GM23338 (cell line): ENCODE measurements around the gene OR3A1. TPM values are rescaled to one million over a fixed set of nuclear protein-coding genes. Genes with fewer than 3 reads are reported as not detected.

Experiments used
- ATAC-seq: fragments of 200-7000 bp; cut with Tn5 transposase; 3 replicates; pipeline ENCODE4 v1.9.1; 2020
- DNase-seq: peaks from one replicate; pipeline ENCODE4 v3.0.0-alpha.2; 2015; ENCODE audit warnings: low spot score
- H2AFZ ChIP-seq: fragments of 200-600 bp; sonication (generic); 2 replicates; pipeline ENCODE4 v1.8.0; 2016; ENCODE audit warnings: antibody characterized with exemption, mild to moderate bottlenecking, moderate library complexity
- H3F3A ChIP-seq: fragments of 200-600 bp; sonication (generic); replicated peaks from 2 replicates; pipeline ENCODE4 v1.8.0; 2017; ENCODE audit warnings: antibody characterized with exemption, mixed run types, low read depth
- H3K27ac ChIP-seq: fragments of 200-600 bp; sonication (generic); 2 replicates; pipeline ENCODE4 v1.6.1; 2016; ENCODE audit warnings: low read depth
- H3K27me3 ChIP-seq: fragments of 200-600 bp; sonication (generic); 2 replicates; pipeline ENCODE4 v1.8.0; 2016; ENCODE audit warnings: mild to moderate bottlenecking, mixed run types, moderate library complexity; ENCODE audit not compliant: insufficient read depth
- H3K36me3 ChIP-seq: fragments of 200-600 bp; sonication (generic); 2 replicates; pipeline ENCODE4 v1.8.0; 2016; ENCODE audit warnings: mild to moderate bottlenecking; ENCODE audit not compliant: insufficient read depth
- H3K4me1 ChIP-seq: fragments of 200-600 bp; sonication (generic); 2 replicates; pipeline ENCODE4 v1.8.0; 2016; ENCODE audit warnings: mild to moderate bottlenecking, moderate library complexity; ENCODE audit not compliant: insufficient read depth
- H3K4me2 ChIP-seq: fragments of 200-600 bp; sonication (generic); 2 replicates; pipeline ENCODE4 v1.7.1; 2017; ENCODE audit warnings: mixed run types
- H3K4me3 ChIP-seq: fragments of 200-600 bp; sonication (generic); 2 replicates; pipeline ENCODE4 v1.6.1; 2016; ENCODE audit warnings: mixed run types
- H3K79me2 ChIP-seq: fragments of 200-600 bp; sonication (generic); replicated peaks from 2 replicates; pipeline ENCODE4 v1.8.0; 2017; ENCODE audit warnings: mild to moderate bottlenecking; ENCODE audit not compliant: insufficient read depth
- H3K9me2 ChIP-seq: fragments of 200-600 bp; sonication (generic); 2 replicates; pipeline ENCODE4 v1.8.0; 2017; ENCODE audit not compliant: insufficient read depth
- H4K20me1 ChIP-seq: fragments of 200-600 bp; sonication (generic); replicated peaks from 2 replicates; pipeline ENCODE4 v1.8.0; 2017; ENCODE audit warnings: mild to moderate bottlenecking; ENCODE audit not compliant: insufficient read depth
- H3K27ac Mint-ChIP-seq: 2 replicates; pipeline ENCODE4 v1.8.0; 2020; ENCODE audit warnings: inconsistent platforms, mild to moderate bottlenecking, moderate library complexity, mixed read lengths
- H3K27me3 Mint-ChIP-seq: 3 replicates; pipeline ENCODE4 v1.8.0; 2022; ENCODE audit warnings: low read depth, mild to moderate bottlenecking, moderate library complexity, mixed read lengths, inconsistent platforms; ENCODE audit not compliant: insufficient read depth, poor library complexity
- H3K36me3 Mint-ChIP-seq: 3 replicates; pipeline ENCODE4 v1.8.0; 2021; ENCODE audit warnings: low read depth, mild to moderate bottlenecking, inconsistent platforms, moderate library complexity, mixed read lengths
- H3K4me1 Mint-ChIP-seq: 3 replicates; pipeline ENCODE4 v1.8.0; 2020; ENCODE audit warnings: mild to moderate bottlenecking, inconsistent platforms, mixed read lengths
- H3K4me3 Mint-ChIP-seq: 3 replicates; pipeline ENCODE4 v1.8.0; 2021; ENCODE audit warnings: moderate library complexity, mild to moderate bottlenecking, inconsistent platforms, mixed read lengths
- H3K9me3 Mint-ChIP-seq: 3 replicates; pipeline ENCODE4 v1.8.0; 2020; ENCODE audit warnings: moderate library complexity, mild to moderate bottlenecking, inconsistent platforms, mixed read lengths
- CREB1 ChIP-seq: fragments of 250-450 bp; sonication (Bioruptor Pico); IDR thresholded peaks from 2 replicates; pipeline ENCODE4 v1.5.0; 2020; ENCODE audit warnings: low read depth, mild to moderate bottlenecking, moderate library complexity
- EZH2 ChIP-seq: fragments of 200-600 bp; sonication (generic); IDR thresholded peaks from one replicate; pipeline ENCODE4 v1.8.0; 2017; ENCODE audit warnings: antibody characterized with exemption, mild to moderate bottlenecking, low read depth; ENCODE audit not compliant: unreplicated experiment
- EZH2phosphoT487 ChIP-seq: fragments of 200-600 bp; sonication (generic); IDR thresholded peaks from one replicate; pipeline ENCODE4 v1.8.1; 2018; ENCODE audit warnings: antibody characterized with exemption; ENCODE audit not compliant: unreplicated experiment
- JUNB ChIP-seq: IDR thresholded peaks from one replicate; pipeline ENCODE4 v1.6.1; 2016; ENCODE audit warnings: antibody characterized with exemption; ENCODE audit not compliant: unreplicated experiment
- NANOG ChIP-seq: IDR thresholded peaks from 2 replicates; pipeline ENCODE4 v1.6.1; 2016; ENCODE audit warnings: antibody characterized with exemption, borderline replicate concordance
- POLR2AphosphoS5 ChIP-seq: IDR thresholded peaks from 2 replicates; pipeline ENCODE4 v1.6.1; 2016; ENCODE audit warnings: antibody characterized with exemption, low read depth
- STAT1 ChIP-seq: IDR thresholded peaks from one replicate; pipeline ENCODE4 v1.6.1; 2016; ENCODE audit warnings: antibody characterized with exemption; ENCODE audit not compliant: unreplicated experiment
- ZNF114 ChIP-seq: fragments of 250-450 bp; sonication (Bioruptor Pico); IDR thresholded peaks from 2 replicates; pipeline ENCODE4 v1.5.0; 2020; ENCODE audit warnings: mild to moderate bottlenecking, moderate library complexity
- ZNF331 ChIP-seq: fragments of 250-450 bp; sonication (Bioruptor Pico); IDR thresholded peaks from 2 replicates; pipeline ENCODE4 v1.5.0; 2020; ENCODE audit warnings: low read depth, mild to moderate bottlenecking, moderate library complexity
- polyA plus RNA-seq: library from polyadenylated mRNA; unstranded; fragments of >200 nt; fragmentation: Nextera tagmentation; extraction: Ambion mirVana; gene quantifications from 2 replicates; pipeline ENCODE4 v1.2.1, GENCODE V29; 2016
- total RNA-seq: library from RNA; depleted of rRNA; stranded (reverse); fragments of >200 nt; shearing (Covaris generic); gene quantifications from 2 replicates; pipeline ENCODE4 v1.2.3, GENCODE V29; 2014
- TF ChIP-seq, protein P1 (sequence below): IDR thresholded peaks from one replicate; pipeline ENCODE4 v1.6.1; 2018; ENCODE audit warnings: antibody characterized with exemption; ENCODE audit not compliant: unreplicated experiment
- TF ChIP-seq, protein P2 (sequence below): fragments of 250-450 bp; sonication (Bioruptor Pico); IDR thresholded peaks from 2 replicates; pipeline ENCODE4 v1.5.0; 2020; ENCODE audit warnings: mild to moderate bottlenecking, moderate library complexity
- TF ChIP-seq, protein P3 (sequence below), 2 experiments: fragments of 200-600 bp in 1 of 2; sonication (generic) in 1 of 2; conservative IDR thresholded peaks; 2 replicates each; pipeline versions ENCODE4 v1.5.1 to v1.6.1; 2016 to 2017; ENCODE audit warnings: antibody characterized with exemption in 2 of 2, low read depth in 2 of 2, mild to moderate bottlenecking in 2 of 2, moderate library complexity in 1 of 2
- TF ChIP-seq, protein P4 (sequence below): IDR thresholded peaks from 2 replicates; pipeline ENCODE4 v1.6.1; 2016; ENCODE audit warnings: antibody characterized with exemption

The OR3A1 gene
- total and polyA plus RNA-seq, 2 experiments from 2014 or later: 0.40 to 0.59 TPM

DNA sequence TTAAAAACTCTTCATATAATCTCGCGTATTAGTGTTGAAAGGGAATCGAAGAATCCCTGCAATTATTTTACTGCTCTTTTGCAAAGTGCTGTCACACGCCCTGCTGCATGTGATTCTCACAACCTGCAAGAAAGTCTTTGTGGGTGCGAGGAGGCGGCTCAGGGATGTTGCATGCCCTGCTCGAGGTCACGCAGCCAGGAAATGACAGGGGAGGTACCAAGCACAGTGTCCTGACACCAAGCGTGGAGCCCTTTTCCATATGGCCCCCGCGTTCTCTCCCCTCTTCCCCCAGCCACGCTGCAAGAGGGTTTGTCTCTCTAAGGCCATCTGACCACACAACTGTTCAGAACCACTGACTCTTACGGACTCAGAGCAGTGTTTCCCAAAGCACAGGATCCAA is 37.6 kb downstream of the OR3A1 start:
- H3K9me3 Mint-ChIP-seq: peaks cover 50% of the 10 kb centered on the region
- Histone ChIP-seq H3K4me3 (no peak overlapping the region), H3K4me1 (no peaks in the 10 kb centered on the region), H3F3A (no peaks in the 10 kb centered on the region), H3K27ac (no peak overlapping the region), H3K9me2 (no peaks in the 10 kb centered on the region), H4K20me1 (no peaks in the 10 kb centered on the region), H3K36me3 (no peaks in the 10 kb centered on the region), H3K4me2 (no peak overlapping the region), H2AFZ (peak overlapping the region; percentile 56), H3K79me2 (no peaks in the 10 kb centered on the region), H3K27me3 (no peaks in the 10 kb centered on the region)
- no peak for ATAC-seq
- peaks cover 12% of the 10 kb centered on the region for H3K27me3 Mint-ChIP-seq
- TF ChIP-seq ZNF331 (CRISPR knock-in tag) (no peak), EZH2 (no peak), JUNB (no peak), ZNF114 (CRISPR knock-in tag) (no peak), EZH2phosphoT487 (no peak), POLR2AphosphoS5 (no peak), STAT1 (no peak), NANOG (no peak), CREB1 (CRISPR knock-in tag) (no peak)
- TF ChIP-seq, protein P1, sequence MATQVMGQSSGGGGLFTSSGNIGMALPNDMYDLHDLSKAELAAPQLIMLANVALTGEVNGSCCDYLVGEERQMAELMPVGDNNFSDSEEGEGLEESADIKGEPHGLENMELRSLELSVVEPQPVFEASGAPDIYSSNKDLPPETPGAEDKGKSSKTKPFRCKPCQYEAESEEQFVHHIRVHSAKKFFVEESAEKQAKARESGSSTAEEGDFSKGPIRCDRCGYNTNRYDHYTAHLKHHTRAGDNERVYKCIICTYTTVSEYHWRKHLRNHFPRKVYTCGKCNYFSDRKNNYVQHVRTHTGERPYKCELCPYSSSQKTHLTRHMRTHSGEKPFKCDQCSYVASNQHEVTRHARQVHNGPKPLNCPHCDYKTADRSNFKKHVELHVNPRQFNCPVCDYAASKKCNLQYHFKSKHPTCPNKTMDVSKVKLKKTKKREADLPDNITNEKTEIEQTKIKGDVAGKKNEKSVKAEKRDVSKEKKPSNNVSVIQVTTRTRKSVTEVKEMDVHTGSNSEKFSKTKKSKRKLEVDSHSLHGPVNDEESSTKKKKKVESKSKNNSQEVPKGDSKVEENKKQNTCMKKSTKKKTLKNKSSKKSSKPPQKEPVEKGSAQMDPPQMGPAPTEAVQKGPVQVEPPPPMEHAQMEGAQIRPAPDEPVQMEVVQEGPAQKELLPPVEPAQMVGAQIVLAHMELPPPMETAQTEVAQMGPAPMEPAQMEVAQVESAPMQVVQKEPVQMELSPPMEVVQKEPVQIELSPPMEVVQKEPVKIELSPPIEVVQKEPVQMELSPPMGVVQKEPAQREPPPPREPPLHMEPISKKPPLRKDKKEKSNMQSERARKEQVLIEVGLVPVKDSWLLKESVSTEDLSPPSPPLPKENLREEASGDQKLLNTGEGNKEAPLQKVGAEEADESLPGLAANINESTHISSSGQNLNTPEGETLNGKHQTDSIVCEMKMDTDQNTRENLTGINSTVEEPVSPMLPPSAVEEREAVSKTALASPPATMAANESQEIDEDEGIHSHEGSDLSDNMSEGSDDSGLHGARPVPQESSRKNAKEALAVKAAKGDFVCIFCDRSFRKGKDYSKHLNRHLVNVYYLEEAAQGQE: no peak
- TF ChIP-seq, protein P2, sequence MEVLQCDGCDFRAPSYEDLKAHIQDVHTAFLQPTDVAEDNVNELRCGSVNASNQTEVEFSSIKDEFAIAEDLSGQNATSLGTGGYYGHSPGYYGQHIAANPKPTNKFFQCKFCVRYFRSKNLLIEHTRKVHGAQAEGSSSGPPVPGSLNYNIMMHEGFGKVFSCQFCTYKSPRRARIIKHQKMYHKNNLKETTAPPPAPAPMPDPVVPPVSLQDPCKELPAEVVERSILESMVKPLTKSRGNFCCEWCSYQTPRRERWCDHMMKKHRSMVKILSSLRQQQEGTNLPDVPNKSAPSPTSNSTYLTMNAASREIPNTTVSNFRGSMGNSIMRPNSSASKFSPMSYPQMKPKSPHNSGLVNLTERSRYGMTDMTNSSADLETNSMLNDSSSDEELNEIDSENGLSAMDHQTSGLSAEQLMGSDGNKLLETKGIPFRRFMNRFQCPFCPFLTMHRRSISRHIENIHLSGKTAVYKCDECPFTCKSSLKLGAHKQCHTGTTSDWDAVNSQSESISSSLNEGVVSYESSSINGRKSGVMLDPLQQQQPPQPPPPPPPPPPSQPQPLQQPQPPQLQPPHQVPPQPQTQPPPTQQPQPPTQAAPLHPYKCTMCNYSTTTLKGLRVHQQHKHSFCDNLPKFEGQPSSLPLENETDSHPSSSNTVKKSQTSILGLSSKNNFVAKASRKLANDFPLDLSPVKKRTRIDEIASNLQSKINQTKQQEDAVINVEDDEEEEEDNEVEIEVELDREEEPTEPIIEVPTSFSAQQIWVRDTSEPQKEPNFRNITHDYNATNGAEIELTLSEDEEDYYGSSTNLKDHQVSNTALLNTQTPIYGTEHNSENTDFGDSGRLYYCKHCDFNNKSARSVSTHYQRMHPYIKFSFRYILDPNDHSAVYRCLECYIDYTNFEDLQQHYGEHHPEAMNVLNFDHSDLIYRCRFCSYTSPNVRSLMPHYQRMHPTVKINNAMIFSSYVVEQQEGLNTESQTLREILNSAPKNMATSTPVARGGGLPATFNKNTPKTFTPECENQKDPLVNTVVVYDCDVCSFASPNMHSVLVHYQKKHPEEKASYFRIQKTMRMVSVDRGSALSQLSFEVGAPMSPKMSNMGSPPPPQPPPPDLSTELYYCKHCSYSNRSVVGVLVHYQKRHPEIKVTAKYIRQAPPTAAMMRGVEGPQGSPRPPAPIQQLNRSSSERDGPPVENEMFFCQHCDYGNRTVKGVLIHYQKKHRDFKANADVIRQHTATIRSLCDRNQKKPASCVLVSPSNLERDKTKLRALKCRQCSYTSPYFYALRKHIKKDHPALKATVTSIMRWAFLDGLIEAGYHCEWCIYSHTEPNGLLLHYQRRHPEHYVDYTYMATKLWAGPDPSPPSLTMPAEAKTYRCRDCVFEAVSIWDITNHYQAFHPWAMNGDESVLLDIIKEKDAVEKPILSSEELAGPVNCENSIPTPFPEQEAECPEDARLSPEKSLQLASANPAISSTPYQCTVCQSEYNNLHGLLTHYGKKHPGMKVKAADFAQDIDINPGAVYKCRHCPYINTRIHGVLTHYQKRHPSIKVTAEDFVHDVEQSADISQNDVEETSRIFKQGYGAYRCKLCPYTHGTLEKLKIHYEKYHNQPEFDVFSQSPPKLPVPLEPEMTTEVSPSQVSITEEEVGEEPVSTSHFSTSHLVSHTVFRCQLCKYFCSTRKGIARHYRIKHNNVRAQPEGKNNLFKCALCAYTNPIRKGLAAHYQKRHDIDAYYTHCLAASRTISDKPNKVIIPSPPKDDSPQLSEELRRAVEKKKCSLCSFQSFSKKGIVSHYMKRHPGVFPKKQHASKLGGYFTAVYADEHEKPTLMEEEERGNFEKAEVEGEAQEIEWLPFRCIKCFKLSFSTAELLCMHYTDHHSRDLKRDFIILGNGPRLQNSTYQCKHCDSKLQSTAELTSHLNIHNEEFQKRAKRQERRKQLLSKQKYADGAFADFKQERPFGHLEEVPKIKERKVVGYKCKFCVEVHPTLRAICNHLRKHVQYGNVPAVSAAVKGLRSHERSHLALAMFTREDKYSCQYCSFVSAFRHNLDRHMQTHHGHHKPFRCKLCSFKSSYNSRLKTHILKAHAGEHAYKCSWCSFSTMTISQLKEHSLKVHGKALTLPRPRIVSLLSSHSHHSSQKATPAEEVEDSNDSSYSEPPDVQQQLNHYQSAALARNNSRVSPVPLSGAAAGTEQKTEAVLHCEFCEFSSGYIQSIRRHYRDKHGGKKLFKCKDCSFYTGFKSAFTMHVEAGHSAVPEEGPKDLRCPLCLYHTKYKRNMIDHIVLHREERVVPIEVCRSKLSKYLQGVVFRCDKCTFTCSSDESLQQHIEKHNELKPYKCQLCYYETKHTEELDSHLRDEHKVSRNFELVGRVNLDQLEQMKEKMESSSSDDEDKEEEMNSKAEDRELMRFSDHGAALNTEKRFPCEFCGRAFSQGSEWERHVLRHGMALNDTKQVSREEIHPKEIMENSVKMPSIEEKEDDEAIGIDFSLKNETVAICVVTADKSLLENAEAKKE (CRISPR knock-in tag): no peak
- TF ChIP-seq, protein P3, sequence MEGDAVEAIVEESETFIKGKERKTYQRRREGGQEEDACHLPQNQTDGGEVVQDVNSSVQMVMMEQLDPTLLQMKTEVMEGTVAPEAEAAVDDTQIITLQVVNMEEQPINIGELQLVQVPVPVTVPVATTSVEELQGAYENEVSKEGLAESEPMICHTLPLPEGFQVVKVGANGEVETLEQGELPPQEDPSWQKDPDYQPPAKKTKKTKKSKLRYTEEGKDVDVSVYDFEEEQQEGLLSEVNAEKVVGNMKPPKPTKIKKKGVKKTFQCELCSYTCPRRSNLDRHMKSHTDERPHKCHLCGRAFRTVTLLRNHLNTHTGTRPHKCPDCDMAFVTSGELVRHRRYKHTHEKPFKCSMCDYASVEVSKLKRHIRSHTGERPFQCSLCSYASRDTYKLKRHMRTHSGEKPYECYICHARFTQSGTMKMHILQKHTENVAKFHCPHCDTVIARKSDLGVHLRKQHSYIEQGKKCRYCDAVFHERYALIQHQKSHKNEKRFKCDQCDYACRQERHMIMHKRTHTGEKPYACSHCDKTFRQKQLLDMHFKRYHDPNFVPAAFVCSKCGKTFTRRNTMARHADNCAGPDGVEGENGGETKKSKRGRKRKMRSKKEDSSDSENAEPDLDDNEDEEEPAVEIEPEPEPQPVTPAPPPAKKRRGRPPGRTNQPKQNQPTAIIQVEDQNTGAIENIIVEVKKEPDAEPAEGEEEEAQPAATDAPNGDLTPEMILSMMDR (conservative IDR thresholded peaks at IDR 0.05; ENCODE audit: low read depth in 2 of 2): no peak
- TF ChIP-seq, protein P4, sequence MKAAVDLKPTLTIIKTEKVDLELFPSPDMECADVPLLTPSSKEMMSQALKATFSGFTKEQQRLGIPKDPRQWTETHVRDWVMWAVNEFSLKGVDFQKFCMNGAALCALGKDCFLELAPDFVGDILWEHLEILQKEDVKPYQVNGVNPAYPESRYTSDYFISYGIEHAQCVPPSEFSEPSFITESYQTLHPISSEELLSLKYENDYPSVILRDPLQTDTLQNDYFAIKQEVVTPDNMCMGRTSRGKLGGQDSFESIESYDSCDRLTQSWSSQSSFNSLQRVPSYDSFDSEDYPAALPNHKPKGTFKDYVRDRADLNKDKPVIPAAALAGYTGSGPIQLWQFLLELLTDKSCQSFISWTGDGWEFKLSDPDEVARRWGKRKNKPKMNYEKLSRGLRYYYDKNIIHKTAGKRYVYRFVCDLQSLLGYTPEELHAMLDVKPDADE: no peak
- H3K4me3 Mint-ChIP-seq: no peak overlapping the region
- no peak for DNase-seq
- no peak overlapping the region for H3K27ac Mint-ChIP-seq
- peaks cover 8% of the 10 kb centered on the region; the same call in 2 of the 3 replicates for H3K36me3 Mint-ChIP-seq
- H3K4me1 Mint-ChIP-seq: peaks cover 7% of the 10 kb centered on the region
